GM20000 (cell line): ENCODE measurements around the gene ARSB.

Source experiments
- DNase-seq: peaks from one replicate; pipeline ENCODE4 v3.0.0; 2012; ENCODE audit warnings: low spot score
- CTCF ChIP-seq: IDR thresholded peaks from 2 replicates; pipeline ENCODE4 v1.5.1; 2012; ENCODE audit warnings: mild to moderate bottlenecking, control low read depth; ENCODE audit errors: extremely low read depth, missing control alignments

ARSB gene

GRCh38 chr5:78896132-78896531 is 89.0 kb downstream of the ARSB start:
- TF ChIP-seq CTCF: no peak
- DNase-seq: no peak

GRCh38 chr5:78895616-78896015 is 89.5 kb downstream of the ARSB start:
- TF ChIP-seq CTCF: no peak
- DNase-seq: no peak

GRCh38 chr5:78893940-78894677 is 91.0 kb downstream of the ARSB start:
- no peak for TF ChIP-seq CTCF
- no peak for DNase-seq

GRCh38 chr5:78890667-78891379 is 94.3 kb downstream of the ARSB start:
- no peak for TF ChIP-seq CTCF
- no peak for DNase-seq

- no peak for TF ChIP-seq CTCF
- no peak for DNase-seq
These were observed 95.6 kb downstream of the ARSB start for GRCh38 chr5:78889369-78890140.

GRCh38 chr5:78888580-78889368 is 96.3 kb downstream of the ARSB start:
- no peak for DNase-seq
- TF ChIP-seq CTCF: no peak
